K562 (cell line): ENCODE data around the gene SBDS.

ENCODE experiments used
- CTCF ChIP-seq, 3 experiments: IDR thresholded peaks in 2 of 3; conservative IDR thresholded peaks in 1 of 3; 2 replicates each; pipeline ENCODE4 v1.5.1; 2011 to 2012; ENCODE audit warnings: low read length in 3 of 3, mild to moderate bottlenecking in 3 of 3, control low read depth in 2 of 3, improper control_type of control experiment in 1 of 3, inconsistent platforms in 1 of 3, low read depth in 1 of 3, mixed read lengths in 1 of 3, moderate library complexity in 1 of 3; ENCODE audit not compliant: insufficient read depth in 2 of 3
- E2F8 ChIP-seq: fragments of 450-650 bp; IDR thresholded peaks from 2 replicates; pipeline ENCODE4 v1.7.1; 2018; ENCODE audit warnings: mild to moderate bottlenecking, low read depth; ENCODE audit not compliant: partially characterized antibody
- JUN ChIP-seq, 2 experiments: sonication (generic) in 1 of 2; formaldehyde crosslinking in 1 of 2; IDR thresholded peaks; 2 replicates each; pipeline versions ENCODE4 v1.6.1 to v1.8.0; 2012 to 2022; ENCODE audit warnings: borderline replicate concordance in 2 of 2, mild to moderate bottlenecking in 2 of 2, improper control_type of control experiment in 1 of 2, low read depth in 1 of 2, low read length in 1 of 2, missing genetic modification reagents in 1 of 2
- NONO ChIP-seq, 2 experiments: fragments of 200-400 bp in 1 of 2; fragments of 450-650 bp in 1 of 2; formaldehyde crosslinking in 1 of 2; IDR thresholded peaks; 2 replicates each; pipeline ENCODE4 v1.6.1; 2017; ENCODE audit warnings: low read depth in 2 of 2, mild to moderate bottlenecking in 2 of 2, moderate library complexity in 2 of 2, low read length in 1 of 2
- POLR2A ChIP-seq: fragments of 450-650 bp; conservative IDR thresholded peaks from 2 replicates; pipeline ENCODE4 v1.6.1; 2016
- SIX5 ChIP-seq, 2 experiments: IDR thresholded peaks; 2 replicates each; pipeline ENCODE4 v1.6.1; 2011; ENCODE audit warnings: low read length in 2 of 2, borderline replicate concordance in 1 of 2, low read depth in 1 of 2, mild to moderate bottlenecking in 1 of 2, moderate library complexity in 1 of 2; ENCODE audit not compliant: insufficient read depth in 1 of 2
- TAF1 ChIP-seq: IDR thresholded peaks from 2 replicates; pipeline ENCODE4 v1.6.1; 2011; ENCODE audit warnings: mild to moderate bottlenecking, low read length, moderate library complexity; ENCODE audit not compliant: insufficient read depth, control insufficient read depth, severe bottlenecking; ENCODE audit errors: extremely low read depth
- TCF7L2 ChIP-seq: fragments of 150-350 bp; IDR thresholded peaks from 2 replicates; pipeline ENCODE4 v1.6.1; 2016; ENCODE audit warnings: low read depth, mild to moderate bottlenecking, low read length, moderate library complexity
- ZNF586 ChIP-seq: fragments of 450-650 bp; formaldehyde crosslinking; conservative IDR thresholded peaks from 2 replicates; pipeline ENCODE4 v1.4.0; 2020; ENCODE audit warnings: mild to moderate bottlenecking, moderate library complexity
- TF ChIP-seq, protein P1 (sequence below): sonication (generic); formaldehyde crosslinking; IDR thresholded peaks from 2 replicates; pipeline ENCODE4 v1.8.1; 2023; ENCODE audit warnings: mild to moderate bottlenecking, missing genetic modification reagents

- TF ChIP-seq TCF7L2 (no peak), CTCF (IDR thresholded peaks at IDR 0.05 in 2 of 3, conservative IDR thresholded peaks at IDR 0.05 in 1 of 3; ENCODE audit: insufficient read depth in 2 of 3, low read depth in 1 of 3, low read length in 3 of 3) (no peak), SIX5 (IDR thresholded peaks at IDR 0.05; ENCODE audit: borderline replicate concordance in 1 of 2, insufficient read depth in 1 of 2, low read depth in 1 of 2, low read length in 2 of 2) (no peak), TAF1 (no peak), NONO (IDR thresholded peaks at IDR 0.05; ENCODE audit: low read depth in 2 of 2, low read length in 1 of 2) (no peak), ZNF586 (CRISPR knock-in tag) (no peak), JUN (IDR thresholded peaks at IDR 0.05; ENCODE audit: borderline replicate concordance, low read depth, low read length) (no peak), JUN (CRISPR knock-in tag; IDR thresholded peaks at IDR 0.05; ENCODE audit: borderline replicate concordance) (no peak), POLR2A (no peak), E2F8 (no peak)
- TF ChIP-seq, protein P1, sequence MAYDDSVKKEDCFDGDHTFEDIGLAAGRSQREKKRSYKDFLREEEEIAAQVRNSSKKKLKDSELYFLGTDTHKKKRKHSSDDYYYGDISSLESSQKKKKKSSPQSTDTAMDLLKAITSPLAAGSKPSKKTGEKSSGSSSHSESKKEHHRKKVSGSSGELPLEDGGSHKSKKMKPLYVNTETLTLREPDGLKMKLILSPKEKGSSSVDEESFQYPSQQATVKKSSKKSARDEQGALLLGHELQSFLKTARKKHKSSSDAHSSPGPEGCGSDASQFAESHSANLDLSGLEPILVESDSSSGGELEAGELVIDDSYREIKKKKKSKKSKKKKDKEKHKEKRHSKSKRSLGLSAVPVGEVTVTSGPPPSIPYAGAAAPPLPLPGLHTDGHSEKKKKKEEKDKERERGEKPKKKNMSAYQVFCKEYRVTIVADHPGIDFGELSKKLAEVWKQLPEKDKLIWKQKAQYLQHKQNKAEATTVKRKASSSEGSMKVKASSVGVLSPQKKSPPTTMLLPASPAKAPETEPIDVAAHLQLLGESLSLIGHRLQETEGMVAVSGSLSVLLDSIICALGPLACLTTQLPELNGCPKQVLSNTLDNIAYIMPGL (CRISPR knock-in tag): no peak
These were observed 44.6 kb downstream of the SBDS start for GRCh38 chr7:66950763-66951162.
